Gastroesophageal sphincter (tissue), 3 donors: ENCODE measurements around the gene RHEX.

ENCODE experiments used
- POLR2AphosphoS5 ChIP-seq: sonication (generic); formaldehyde crosslinking; IDR thresholded peaks from one replicate; pipeline ENCODE4 v1.6.1; 2017; ENCODE audit warnings: antibody characterized with exemption
- TF ChIP-seq, protein P1 (sequence below), 4 experiments: fragments of 200-600 bp in 2 of 4; fragments of 450-650 bp in 2 of 4; sonication (generic) in 1 of 4; IDR thresholded peaks; one replicate each; pipeline ENCODE4 v1.5.1; 2017 to 2019; ENCODE audit warnings: antibody characterized with exemption in 4 of 4, mild to moderate bottlenecking in 2 of 4, moderate library complexity in 2 of 4

DNA sequence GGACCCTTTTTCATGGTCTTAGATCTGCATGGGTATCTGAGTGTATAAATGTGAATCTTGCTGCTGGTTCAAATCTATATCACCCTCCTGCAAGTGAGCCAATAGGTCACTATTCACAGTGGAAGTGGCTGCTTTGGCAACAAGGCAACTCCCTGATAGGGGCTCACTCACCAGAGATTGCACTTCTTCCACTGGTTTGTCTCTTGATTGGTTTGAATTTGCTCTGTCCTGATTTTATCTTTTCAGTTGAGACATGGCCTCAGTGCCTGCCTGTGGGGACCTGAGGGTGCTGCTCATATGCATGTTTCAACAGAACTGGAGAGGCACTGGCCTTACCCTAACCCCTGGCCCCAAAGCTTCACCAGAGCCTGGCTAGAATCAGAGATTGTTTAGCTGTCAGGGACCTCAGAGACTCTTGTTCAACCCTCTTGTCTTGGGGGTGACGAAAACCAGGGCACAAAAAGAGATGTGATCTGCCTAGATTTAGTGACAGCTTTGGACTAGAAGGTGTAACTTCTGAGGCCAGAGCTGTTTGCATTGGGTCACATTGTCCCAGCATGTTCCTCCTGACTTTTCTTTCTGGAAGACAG, 47.3 kb downstream of the RHEX start:
- TF ChIP-seq, protein P1, sequence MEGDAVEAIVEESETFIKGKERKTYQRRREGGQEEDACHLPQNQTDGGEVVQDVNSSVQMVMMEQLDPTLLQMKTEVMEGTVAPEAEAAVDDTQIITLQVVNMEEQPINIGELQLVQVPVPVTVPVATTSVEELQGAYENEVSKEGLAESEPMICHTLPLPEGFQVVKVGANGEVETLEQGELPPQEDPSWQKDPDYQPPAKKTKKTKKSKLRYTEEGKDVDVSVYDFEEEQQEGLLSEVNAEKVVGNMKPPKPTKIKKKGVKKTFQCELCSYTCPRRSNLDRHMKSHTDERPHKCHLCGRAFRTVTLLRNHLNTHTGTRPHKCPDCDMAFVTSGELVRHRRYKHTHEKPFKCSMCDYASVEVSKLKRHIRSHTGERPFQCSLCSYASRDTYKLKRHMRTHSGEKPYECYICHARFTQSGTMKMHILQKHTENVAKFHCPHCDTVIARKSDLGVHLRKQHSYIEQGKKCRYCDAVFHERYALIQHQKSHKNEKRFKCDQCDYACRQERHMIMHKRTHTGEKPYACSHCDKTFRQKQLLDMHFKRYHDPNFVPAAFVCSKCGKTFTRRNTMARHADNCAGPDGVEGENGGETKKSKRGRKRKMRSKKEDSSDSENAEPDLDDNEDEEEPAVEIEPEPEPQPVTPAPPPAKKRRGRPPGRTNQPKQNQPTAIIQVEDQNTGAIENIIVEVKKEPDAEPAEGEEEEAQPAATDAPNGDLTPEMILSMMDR (IDR thresholded peaks at IDR 0.05): no peak
- no peak for TF ChIP-seq POLR2AphosphoS5
